GM21723 (cell line): ENCODE data around the gene PAXIP1.

ENCODE experiments used
- ATAC-seq: cut with Tn5 transposase; IDR thresholded peaks from one replicate; pipeline ENCODE4 v1.9.1; 2021; ENCODE audit warnings: mild to moderate bottlenecking, moderate library complexity; ENCODE audit not compliant: unreplicated experiment

PAXIP1 gene

GRCh38 chr7:154997840-154998370, 5.0 kb downstream of the PAXIP1 start:
- ATAC-seq = no peak

GRCh38 chr7:154996756-154997155, 6.2 kb downstream of the PAXIP1 start:
- no peak for ATAC-seq

- ATAC-seq = no peak
Observed at GRCh38 chr7:154996101-154996500, 6.8 kb downstream of the PAXIP1 start.

GRCh38 chr7:154994996-154995395, 7.9 kb downstream of the PAXIP1 start:
- ATAC-seq = no peak

- ATAC-seq = no peak
Observed at GRCh38 chr7:154990964-154991540, 11.9 kb downstream of the PAXIP1 start.

GRCh38 chr7:154987571-154987970, 15.4 kb downstream of the PAXIP1 start:
- no peak for ATAC-seq

GRCh38 chr7:154986200-154986945, 16.6 kb downstream of the PAXIP1 start:
- no peak for ATAC-seq

GRCh38 chr7:154985230-154985629, 17.7 kb downstream of the PAXIP1 start:
- ATAC-seq = no peak

- no peak for ATAC-seq
Observed at GRCh38 chr7:154984601-154985188, 18.2 kb downstream of the PAXIP1 start.

- no peak for ATAC-seq
Observed at GRCh38 chr7:154978017-154978416, 24.9 kb downstream of the PAXIP1 start.

GRCh38 chr7:154977250-154977649, 25.7 kb downstream of the PAXIP1 start:
- ATAC-seq = no peak

- no peak for ATAC-seq
Observed at GRCh38 chr7:154976844-154977243, 26.1 kb downstream of the PAXIP1 start.

GRCh38 chr7:154975984-154976383, 26.9 kb downstream of the PAXIP1 start:
- no peak for ATAC-seq

GRCh38 chr7:154973381-154973780, 29.5 kb downstream of the PAXIP1 start:
- ATAC-seq = no peak

- ATAC-seq = no peak
Observed at GRCh38 chr7:154968336-154969001, 34.5 kb downstream of the PAXIP1 start.

- ATAC-seq = no peak
Observed at GRCh38 chr7:154967401-154967955, 35.4 kb downstream of the PAXIP1 start.

- no peak for ATAC-seq
Observed at GRCh38 chr7:154965014-154965413, 37.9 kb downstream of the PAXIP1 start.

GRCh38 chr7:154960063-154960790, 42.7 kb downstream of the PAXIP1 start:
- ATAC-seq = no peak

- no peak for ATAC-seq
Observed at GRCh38 chr7:154956427-154956826, 46.5 kb downstream of the PAXIP1 start.

GRCh38 chr7:154953006-154953684, 49.8 kb downstream of the PAXIP1 start:
- ATAC-seq = no peak
